AG04450 (cell line): Measurements from ENCODE around the gene TEX101. TPM values are rescaled to one million over a fixed set of nuclear protein-coding genes. Genes with fewer than 3 reads are reported as not detected.
A peak's percentile ranks its signal among the peaks of the same experiment; 100 is the strongest.

ENCODE experiments used
- CTCF ChIA-PET: fragments of 300-600, 350-600 bp; formaldehyde crosslinking; extraction: SDS; loops from one replicate; lab custom pipeline; 2022; ENCODE audit warnings: antibody characterized with exemption, inconsistent platforms; lab: Charles Lee
- POLR2A ChIA-PET: fragments of 350-600 bp; formaldehyde crosslinking; extraction: SDS; loops from one replicate; lab custom pipeline; 2021; ENCODE audit warnings: antibody characterized with exemption, inconsistent platforms; lab: Yijun Ruan, JAX
- DNase-seq: peaks from one replicate; pipeline ENCODE4 v3.0.0-alpha.2; 2011; ENCODE audit warnings: low read depth, low spot score
- H3K27ac ChIP-seq: one replicate; pipeline ENCODE4 v1.5.1; 2012; ENCODE audit warnings: low read depth, low read length, control low read depth
- H3K27me3 ChIP-seq: one replicate; pipeline ENCODE4 v1.6.0; 2012; ENCODE audit warnings: low read length; ENCODE audit not compliant: control insufficient read depth, insufficient read depth
- H3K4me3 ChIP-seq: 2 replicates; pipeline ENCODE4 v1.5.1; 2011; ENCODE audit warnings: mild to moderate bottlenecking, low read depth, low read length, control low read depth
- H3K9me3 ChIP-seq: 2 replicates; pipeline ENCODE4 v1.5.1; 2012; ENCODE audit warnings: low read length; ENCODE audit not compliant: control insufficient read depth, insufficient read depth
- CTCF ChIP-seq: IDR thresholded peaks from 2 replicates; pipeline ENCODE4 v1.5.1; 2011; ENCODE audit warnings: low read depth, low read length, control low read depth, inconsistent platforms
- polyA plus RNA-seq: library from polyadenylated mRNA; depleted of rRNA; stranded (reverse); fragments of >200 nt; gene quantifications from 2 replicates; pipeline ENCODE4 v1.2.3, GENCODE V29; 2011

The TEX101 gene
- polyA plus RNA-seq, 1 experiment, result not detected

- DNase-seq, result no peak
- ChIA-PET POLR2A (no interaction called here), CTCF (interaction anchor here (0.6 to 1.6 kb wide), 2 partner anchors 9 to 318 kb away, joined by 3 to 6 read pairs; no protein-coding TSS in a partner anchor)
Measured at GRCh38 chr19:43423779-43424178, 9.1 kb downstream of the TEX101 start.

GRCh38 chr19:43425567-43426392 is 11.1 kb downstream of the TEX101 start:
- no peaks in the 10 kb centered on the region for H3K9me3 ChIP-seq
- ChIA-PET CTCF (interaction anchor here (0.5 to 2.4 kb wide), 13 partner anchors 9 to 1978 kb away, joined by 3 to 11 read pairs (median 3); no protein-coding TSS in a partner anchor), POLR2A (interaction anchor here (0.5 kb wide), 1 partner anchor 1517 kb away, joined by 4 read pairs; no protein-coding TSS in a partner anchor)
- DNase-seq, result no peak
- TF ChIP-seq CTCF, result peak; percentile 71
- no peak overlapping the region for H3K4me3 ChIP-seq
- no peak overlapping the region for H3K27ac ChIP-seq
- H3K27me3 ChIP-seq, result peaks cover 7% of the 10 kb centered on the region

More at GRCh38 chr19:43423779-43424178, 9.1 kb downstream of the TEX101 start:
- no peaks in the 10 kb centered on the region for H3K9me3 ChIP-seq
- H3K27me3 ChIP-seq, result peaks cover 11% of the 10 kb centered on the region
- H3K27ac ChIP-seq, result no peak overlapping the region
- H3K4me3 ChIP-seq, result no peak overlapping the region
- no peak for TF ChIP-seq CTCF

- CTCF ChIA-PET, result interaction anchor here (0.9 to 1.1 kb wide), 2 partner anchors 17 to 91 kb away, joined by 5 read pairs; no protein-coding TSS in a partner anchor
- H3K27ac ChIP-seq, result no peak overlapping the region
- TF ChIP-seq CTCF, result no peak
- POLR2A ChIA-PET, result no interaction called here
- no peaks in the 10 kb centered on the region for H3K27me3 ChIP-seq
- no peak overlapping the region for H3K4me3 ChIP-seq
- no peak for DNase-seq
- H3K9me3 ChIP-seq, result no peaks in the 10 kb centered on the region
Measured at GRCh38 chr19:43429395-43429794, 14.7 kb downstream of the TEX101 start.

- Histone ChIP-seq H3K27me3 (no peaks in the 10 kb centered on the region), H3K27ac (no peak overlapping the region), H3K4me3 (no peak overlapping the region), H3K9me3 (no peaks in the 10 kb centered on the region)
- POLR2A ChIA-PET, result no interaction called here
- CTCF ChIA-PET, result interaction anchor here (1.0 to 4.7 kb wide), 3 partner anchors 16 to 90 kb away, joined by 3 to 70 read pairs (median 5); no protein-coding TSS in a partner anchor
- DNase-seq, result no peak
- no peak for TF ChIP-seq CTCF
Measured at GRCh38 chr19:43430142-43430710, 15.5 kb downstream of the TEX101 start.
